ENCODE data around the gene RACK1.
A peak's percentile ranks its signal among the peaks of the same experiment; 100 is the strongest.

Gene RACK1

GRCh38 chr5:181207214-181207959, 36.3 kb downstream of the RACK1 start:
- Histone ChIP-seq H3K27ac (ENCODE audit: low read depth, low read length) (peak overlapping the region; percentile 25; the same call in 1 of the 2 replicates), H3K79me2 (ENCODE audit: control insufficient read depth, low read length) (no peaks in the 10 kb centered on the region), H3K9me2 (replicated peaks; ENCODE audit: control insufficient read depth, low read length) (no peaks in the 10 kb centered on the region), H3K4me1 (ENCODE audit: control insufficient read depth, low read length) (peaks cover 35% of the 10 kb centered on the region), H3F3A (ENCODE audit: control insufficient read depth, insufficient read depth) (peaks cover 15% of the 10 kb centered on the region), H3K36me3 (ENCODE audit: control insufficient read depth, low read length) (no peaks in the 10 kb centered on the region), H3K4me2 (ENCODE audit: low read length) (peak overlapping the region; percentile 83), H3K9me3 (ENCODE audit: control insufficient read depth, insufficient read depth, low read length) (no peaks in the 10 kb centered on the region), H3K4me3 (ENCODE audit: low read length) (peak overlapping the region; percentile 80), H4K20me1 (ENCODE audit: control insufficient read depth, insufficient read depth, low read depth, low read length) (no peaks in the 10 kb centered on the region), H3K27me3 (ENCODE audit: control insufficient read depth, low read length) (peaks cover 40% of the 10 kb centered on the region)
- no peak for TF ChIP-seq CTCF (IDR thresholded peaks at IDR 0.05; ENCODE audit: low read depth, low read length, poor library complexity, severe bottlenecking)
- no peak for TF ChIP-seq EZH2phosphoT487 (IDR thresholded peaks at IDR 0.05; ENCODE audit: borderline replicate concordance, low read length)

- peak overlapping the region; percentile 83 for H3K4me2 ChIP-seq (ENCODE audit: low read length)
- H4K20me1 ChIP-seq (ENCODE audit: control insufficient read depth, insufficient read depth, low read depth, low read length), result no peaks in the 10 kb centered on the region
- H3K36me3 ChIP-seq (ENCODE audit: control insufficient read depth, low read length), result no peaks in the 10 kb centered on the region
- H3K27me3 ChIP-seq (ENCODE audit: control insufficient read depth, low read length), result peaks cover 49% of the 10 kb centered on the region
- H3K27ac ChIP-seq (ENCODE audit: low read depth, low read length), result no peak overlapping the region
- peaks cover 39% of the 10 kb centered on the region for H3K4me1 ChIP-seq (ENCODE audit: control insufficient read depth, low read length)
- peak overlapping the region; percentile 80 for H3K4me3 ChIP-seq (ENCODE audit: low read length)
- TF ChIP-seq EZH2phosphoT487 (IDR thresholded peaks at IDR 0.05; ENCODE audit: borderline replicate concordance, low read length) (peak; percentile 28; the same call in 1 of the 2 replicates), CTCF (IDR thresholded peaks at IDR 0.05; ENCODE audit: low read depth, low read length, poor library complexity, severe bottlenecking) (no peak)
- H3K9me3 ChIP-seq (ENCODE audit: control insufficient read depth, insufficient read depth, low read length), result no peaks in the 10 kb centered on the region
- no peaks in the 10 kb centered on the region for H3K9me2 ChIP-seq (replicated peaks; ENCODE audit: control insufficient read depth, low read length)
- peaks cover 16% of the 10 kb centered on the region for H3F3A ChIP-seq (ENCODE audit: control insufficient read depth, insufficient read depth)
- H3K79me2 ChIP-seq (ENCODE audit: control insufficient read depth, low read length), result no peaks in the 10 kb centered on the region
Measured at GRCh38 chr5:181205761-181206649, 37.7 kb downstream of the RACK1 start.

GRCh38 chr5:181204826-181205760, 38.6 kb downstream of the RACK1 start, which contains the start of gene TRIM7:
Gene TRIM7, minus strand, starts transcription at chr5:181205196. Its CDS starts 86 bp downstream, at chr5:181205110.
- Histone ChIP-seq H3K9me3 (ENCODE audit: control insufficient read depth, insufficient read depth, low read length) (no peaks in the 10 kb centered on the region), H3K36me3 (ENCODE audit: control insufficient read depth, low read length) (no peaks in the 10 kb centered on the region), H3K4me2 (ENCODE audit: low read length) (peak within 1 kb of the TSS; percentile 83), H3K79me2 (ENCODE audit: control insufficient read depth, low read length) (no peaks in the 10 kb centered on the region), H4K20me1 (ENCODE audit: control insufficient read depth, insufficient read depth, low read depth, low read length) (no peaks in the 10 kb centered on the region), H3F3A (ENCODE audit: control insufficient read depth, insufficient read depth) (peaks cover 18% of the 10 kb centered on the region), H3K4me1 (ENCODE audit: control insufficient read depth, low read length) (peaks cover 43% of the 10 kb centered on the region), H3K27me3 (ENCODE audit: control insufficient read depth, low read length) (peaks cover 58% of the 10 kb centered on the region), H3K9me2 (replicated peaks; ENCODE audit: control insufficient read depth, low read length) (no peaks in the 10 kb centered on the region), H3K27ac (ENCODE audit: low read depth, low read length) (no peak within 1 kb of the TSS), H3K4me3 (ENCODE audit: low read length) (peak within 1 kb of the TSS; percentile 80)
- TF ChIP-seq EZH2phosphoT487 (IDR thresholded peaks at IDR 0.05; ENCODE audit: borderline replicate concordance, low read length), result peak; percentile 0; the same call in 1 of the 2 replicates
- TF ChIP-seq CTCF (IDR thresholded peaks at IDR 0.05; ENCODE audit: low read depth, low read length, poor library complexity, severe bottlenecking), result no peak

Measured in DOHH2 (cell line).